HepG2 (cell line): ENCODE results near the gene CARHSP1. TPM values are rescaled to one million over a fixed set of nuclear protein-coding genes. Genes with fewer than 3 reads are reported as not detected.

Experiments
- ADNP ChIP-seq: sonication (generic); formaldehyde crosslinking; IDR thresholded peaks from 2 replicates; pipeline ENCODE4 v1.4.0; 2020; ENCODE audit warnings: missing genetic modification reagents
- ATF6 ChIP-seq: sonication (generic); formaldehyde crosslinking; conservative IDR thresholded peaks from 2 replicates; pipeline ENCODE4 v1.4.0; 2020; ENCODE audit warnings: missing genetic modification reagents
- ERF ChIP-seq: IDR thresholded peaks from 2 replicates; pipeline ENCODE4 v1.6.1; 2018; ENCODE audit warnings: missing biosample characterization, missing genetic modification reagents
- FOXA3 ChIP-seq: IDR thresholded peaks from 2 replicates; pipeline ENCODE4 v1.6.1; 2016; ENCODE audit warnings: missing genetic modification reagents, missing compliant biosample characterization
- FOXO1 ChIP-seq: sonication (generic); formaldehyde crosslinking; IDR thresholded peaks from 2 replicates; pipeline ENCODE4 v1.4.0; 2020; ENCODE audit warnings: missing genetic modification reagents
- GMEB2 ChIP-seq: IDR thresholded peaks from 2 replicates; pipeline ENCODE4 v1.6.1; 2016; ENCODE audit warnings: missing biosample characterization, missing genetic modification reagents, low read depth
- MATR3 ChIP-seq: sonication (generic); formaldehyde crosslinking; IDR thresholded peaks from 2 replicates; pipeline ENCODE4 v1.4.0; 2020; ENCODE audit warnings: missing genetic modification reagents
- NBN ChIP-seq: fragments of 450-650 bp; conservative IDR thresholded peaks from 2 replicates; pipeline ENCODE4 v1.6.1; 2017
- PPARG ChIP-seq: conservative IDR thresholded peaks from 2 replicates; pipeline ENCODE4 v1.6.1; 2016; ENCODE audit warnings: missing biosample characterization, missing genetic modification reagents
- RCOR2 ChIP-seq: IDR thresholded peaks from 2 replicates; pipeline ENCODE4 v1.6.1; 2016; ENCODE audit warnings: missing biosample characterization, missing genetic modification reagents
- RNF2 ChIP-seq: fragments of 450-650 bp; conservative IDR thresholded peaks from 2 replicates; pipeline ENCODE4 v1.6.1; 2016; ENCODE audit warnings: low read depth
- SALL1 ChIP-seq: sonication (generic); formaldehyde crosslinking; IDR thresholded peaks from 2 replicates; pipeline ENCODE4 v1.8.0; 2022; ENCODE audit warnings: mild to moderate bottlenecking, missing genetic modification reagents
- SCMH1 ChIP-seq: sonication (generic); formaldehyde crosslinking; IDR thresholded peaks from 2 replicates; pipeline ENCODE4 v1.9.0; 2021; ENCODE audit warnings: missing genetic modification reagents, mild to moderate bottlenecking, borderline replicate concordance
- SKIL ChIP-seq: sonication (generic); formaldehyde crosslinking; IDR thresholded peaks from 2 replicates; pipeline ENCODE4 v1.8.0; 2022; ENCODE audit warnings: missing genetic modification reagents, mild to moderate bottlenecking, moderate library complexity, borderline replicate concordance
- STAT5B ChIP-seq: sonication (generic); formaldehyde crosslinking; IDR thresholded peaks from 2 replicates; pipeline ENCODE4 v1.4.0; 2020; ENCODE audit warnings: missing genetic modification reagents
- TBP ChIP-seq: sonication (generic); formaldehyde crosslinking; IDR thresholded peaks from 2 replicates; pipeline ENCODE4 v1.5.0; 2020; ENCODE audit warnings: missing genetic modification reagents
- ZFY ChIP-seq: sonication (generic); formaldehyde crosslinking; IDR thresholded peaks from 2 replicates; pipeline ENCODE4 v1.4.0; 2020; ENCODE audit warnings: missing genetic modification reagents
- ZKSCAN5 ChIP-seq: sonication (generic); formaldehyde crosslinking; IDR thresholded peaks from 2 replicates; pipeline ENCODE4 v1.5.1; 2020; ENCODE audit warnings: mild to moderate bottlenecking, missing genetic modification reagents
- ZNF367 ChIP-seq: sonication (generic); formaldehyde crosslinking; IDR thresholded peaks from 2 replicates; pipeline ENCODE4 v1.4.0; 2020; ENCODE audit warnings: missing genetic modification reagents, borderline replicate concordance
- ZNF644 ChIP-seq: IDR thresholded peaks from 2 replicates; pipeline ENCODE4 v1.6.1; 2016; ENCODE audit warnings: low read depth
- ZNF652 ChIP-seq: IDR thresholded peaks from 2 replicates; pipeline ENCODE4 v1.6.1; 2016; ENCODE audit warnings: low read depth, borderline replicate concordance
- ZNF747 ChIP-seq: sonication (generic); formaldehyde crosslinking; IDR thresholded peaks from 2 replicates; pipeline ENCODE4 v1.8.1; 2023; ENCODE audit warnings: missing genetic modification reagents, mild to moderate bottlenecking, borderline replicate concordance
- ZSCAN29 ChIP-seq: sonication (generic); formaldehyde crosslinking; conservative IDR thresholded peaks from 2 replicates; pipeline ENCODE4 v1.4.0; 2020; ENCODE audit warnings: mild to moderate bottlenecking, missing genetic modification reagents
- ZSCAN30 ChIP-seq: sonication (generic); formaldehyde crosslinking; IDR thresholded peaks from 2 replicates; pipeline ENCODE4 v1.5.0; 2020; ENCODE audit warnings: mild to moderate bottlenecking, missing genetic modification reagents
- polyA plus RNA-seq, 8 experiments: library from polyadenylated mRNA; depleted of rRNA in 3 of 8; stranded (reverse) in 7 of 8; unstranded in 1 of 8; fragments of >200 nt; fragmentation: Illumina TruSeq in 4 of 8; extraction: Trizol in 4 of 8; gene quantifications; 2 replicates each; pipeline versions ENCODE4 v1.2.1 to v1.2.3, GENCODE V29; 2011 to 2016; ENCODE audit warnings: low read depth in 4 of 8, missing spikeins in 1 of 8, mixed read lengths in 1 of 8; ENCODE audit not compliant: insufficient read depth in 1 of 8
- total RNA-seq, 5 experiments: library from RNA; depleted of rRNA; stranded (reverse); fragments of >200 nt; fragmentation: Illumina TruSeq; extraction: Trizol; gene quantifications; 2 replicates each; pipeline ENCODE4 v1.2.3, GENCODE V29; 2016; ENCODE audit warnings: low read depth in 1 of 5
- TF ChIP-seq, protein P1 (sequence below): sonication (generic); formaldehyde crosslinking; conservative IDR thresholded peaks from 2 replicates; pipeline ENCODE4 v1.4.0; 2020; ENCODE audit warnings: missing genetic modification reagents

CARHSP1 gene
- total and polyA plus RNA-seq, 2 of the 13 experiments (the other 11 are each of a cell fraction or from before 2014, with no cell fraction given): 173 to 345 TPM

DNA sequence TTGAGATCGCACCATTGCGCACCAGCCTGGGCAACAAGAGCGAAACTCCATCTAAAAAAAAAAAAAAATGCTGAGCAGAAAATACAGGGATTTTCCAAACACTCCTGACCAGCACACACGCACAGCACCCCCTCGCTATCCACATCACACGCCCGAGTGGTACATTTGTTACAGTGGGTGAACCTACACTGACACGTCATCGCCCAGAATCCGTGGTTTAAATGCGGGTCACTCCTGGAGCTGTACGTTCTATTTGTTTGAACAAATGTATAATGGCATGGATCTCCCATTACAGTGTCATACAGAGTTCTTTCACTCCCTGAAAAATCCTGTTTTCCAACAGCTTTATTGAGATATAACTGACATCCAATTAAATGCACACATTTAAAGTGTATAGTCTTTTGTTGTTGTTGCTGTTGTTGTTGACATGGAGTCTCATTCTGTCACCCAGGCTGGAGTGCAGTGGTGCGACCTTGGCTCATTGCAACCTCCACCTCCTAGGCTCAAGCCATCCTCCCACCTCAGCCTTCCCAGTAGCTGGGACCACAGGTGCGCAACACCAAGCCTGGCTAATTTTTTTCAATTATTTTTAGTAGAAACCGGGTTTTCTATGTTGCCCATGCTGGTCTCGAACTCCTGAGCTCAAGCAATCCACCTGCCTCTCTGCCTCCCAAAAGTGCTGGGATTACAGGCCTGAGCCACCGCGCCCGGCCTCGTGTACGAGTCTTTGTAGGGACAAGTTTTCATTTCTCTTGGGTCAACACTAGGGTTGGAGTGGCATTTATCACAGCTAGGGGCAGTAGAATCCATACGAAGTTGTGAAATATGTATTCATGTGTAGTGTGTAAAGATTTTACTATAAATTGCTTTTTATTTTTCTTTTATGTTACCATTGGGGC lies 4.4 kb upstream of the CARHSP1 start (continued):
- no peak for TF ChIP-seq ERF (CRISPR knock-in tag)
- no peak for TF ChIP-seq MATR3 (CRISPR knock-in tag)
- TF ChIP-seq FOXO1 (CRISPR knock-in tag): peak; percentile 20; the same call in 1 of the 2 replicates
- no peak for TF ChIP-seq ZNF652
- no peak for TF ChIP-seq ZKSCAN5
- no peak for TF ChIP-seq ZNF367 (CRISPR knock-in tag)
- TF ChIP-seq, protein P1, sequence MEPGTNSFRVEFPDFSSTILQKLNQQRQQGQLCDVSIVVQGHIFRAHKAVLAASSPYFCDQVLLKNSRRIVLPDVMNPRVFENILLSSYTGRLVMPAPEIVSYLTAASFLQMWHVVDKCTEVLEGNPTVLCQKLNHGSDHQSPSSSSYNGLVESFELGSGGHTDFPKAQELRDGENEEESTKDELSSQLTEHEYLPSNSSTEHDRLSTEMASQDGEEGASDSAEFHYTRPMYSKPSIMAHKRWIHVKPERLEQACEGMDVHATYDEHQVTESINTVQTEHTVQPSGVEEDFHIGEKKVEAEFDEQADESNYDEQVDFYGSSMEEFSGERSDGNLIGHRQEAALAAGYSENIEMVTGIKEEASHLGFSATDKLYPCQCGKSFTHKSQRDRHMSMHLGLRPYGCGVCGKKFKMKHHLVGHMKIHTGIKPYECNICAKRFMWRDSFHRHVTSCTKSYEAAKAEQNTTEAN (CRISPR knock-in tag): 0 out of 2 replicates have a peak, but pooled peaks have one; percentile 11
- no peak for TF ChIP-seq PPARG (CRISPR knock-in tag)
- TF ChIP-seq ZSCAN29 (CRISPR knock-in tag): no peak
- no peak for TF ChIP-seq SCMH1
- peak; percentile 50; the same call in 1 of the 2 replicates for TF ChIP-seq FOXA3
- TF ChIP-seq GMEB2 (CRISPR knock-in tag): no peak
- peak; percentile 66 for TF ChIP-seq SALL1
- no peak for TF ChIP-seq STAT5B
- peak; percentile 63; the same call in 1 of the 2 replicates for TF ChIP-seq ZNF644 (CRISPR knock-in tag)
- TF ChIP-seq ZNF747 (CRISPR knock-in tag): no peak
- no peak for TF ChIP-seq RNF2
- TF ChIP-seq RCOR2 (CRISPR knock-in tag): 0 out of 2 replicates have a peak, but pooled peaks have one; percentile 5
- TF ChIP-seq SKIL (CRISPR knock-in tag): no peak
- no peak for TF ChIP-seq ADNP
- TF ChIP-seq TBP (CRISPR knock-in tag): no peak
- peak; percentile 34; the same call in 1 of the 2 replicates for TF ChIP-seq ZFY (CRISPR knock-in tag)
- no peak for TF ChIP-seq NBN
- TF ChIP-seq ATF6 (CRISPR knock-in tag): no peak
- TF ChIP-seq ZSCAN30 (CRISPR knock-in tag): 0 out of 2 replicates have a peak, but pooled peaks have one; percentile 28
